ENCODE measurements around the gene FRMD4A. TPM values are rescaled to one million over a fixed set of nuclear protein-coding genes. Genes with fewer than 3 reads are reported as not detected.

FRMD4A gene
- total RNA-seq, 2 experiments from 2014 or later, result 3.1 to 3.7 TPM

GRCh38 chr10:13803566-13804554 is 526.9 kb downstream of the FRMD4A start:
- no peak for TF ChIP-seq CTCF (IDR thresholded peaks at IDR 0.05)
- ATAC-seq (ENCODE audit: poor library complexity), result no peak
- H3K9me3 Mint-ChIP-seq, result no peaks in the 10 kb centered on the region
- Histone ChIP-seq H3K9me3 (ENCODE audit: control insufficient read depth in 1 of 2, insufficient read depth in 1 of 2, low read length in 2 of 2) (no peaks in the 10 kb centered on the region), H3K36me3 (ENCODE audit: insufficient read depth, low read length) (no peaks in the 10 kb centered on the region), H3K27me3 (ENCODE audit: control insufficient read depth in 1 of 2, insufficient read depth in 2 of 2, low read length in 2 of 2) (no peaks in the 10 kb centered on the region), H3K4me1 (ENCODE audit: insufficient read depth, low read length) (peaks cover 13% of the 10 kb centered on the region), H3K4me3 (ENCODE audit: low read length) (no peak overlapping the region), H3K27ac (ENCODE audit: low read depth in 1 of 2, low read length in 2 of 2) (no peak overlapping the region)
- peaks cover 14% of the 10 kb centered on the region for H3K4me1 Mint-ChIP-seq (ENCODE audit: low read depth)
- no peaks in the 10 kb centered on the region for H3K27me3 Mint-ChIP-seq
- ChIA-PET CTCF (interaction anchor here (0.9 kb wide), 1 partner anchor 14 kb away, joined by 3 read pairs; no protein-coding TSS in a partner anchor), POLR2A (no interaction called here)
- H3K36me3 Mint-ChIP-seq (ENCODE audit: low read depth), result no peaks in the 10 kb centered on the region
- no peak for DNase-seq
- H3K4me3 Mint-ChIP-seq, result no peak overlapping the region
- intact Hi-C loops (cut with DNase I, micrococcal nuclease), result no loop called here
- H3K27ac Mint-ChIP-seq, result no peak overlapping the region

GRCh38 chr10:13801907-13802288 is 528.8 kb downstream of the FRMD4A start:
- Mint-ChIP-seq H3K36me3 (ENCODE audit: low read depth) (no peaks in the 10 kb centered on the region), H3K4me3 (no peak overlapping the region), H3K27me3 (no peaks in the 10 kb centered on the region), H3K27ac (no peak overlapping the region), H3K4me1 (ENCODE audit: low read depth) (peaks cover 16% of the 10 kb centered on the region), H3K9me3 (no peaks in the 10 kb centered on the region)
- intact Hi-C loops (cut with DNase I, micrococcal nuclease), result no loop called here
- no peaks in the 10 kb centered on the region for H3K36me3 ChIP-seq (ENCODE audit: insufficient read depth, low read length)
- no peaks in the 10 kb centered on the region for H3K27me3 ChIP-seq (ENCODE audit: control insufficient read depth in 1 of 2, insufficient read depth in 2 of 2, low read length in 2 of 2)
- H3K27ac ChIP-seq (ENCODE audit: low read depth in 1 of 2, low read length in 2 of 2), result no peak overlapping the region
- CTCF ChIA-PET, result interaction anchor here (0.6 kb wide), 1 partner anchor 70 kb away, joined by 3 read pairs; no protein-coding TSS in a partner anchor
- H3K4me3 ChIP-seq (ENCODE audit: low read length), result no peak overlapping the region
- H3K4me1 ChIP-seq (ENCODE audit: insufficient read depth, low read length), result peaks cover 21% of the 10 kb centered on the region
- POLR2A ChIA-PET, result interaction anchor here (1.0 to 1.2 kb wide), 2 partner anchors 13 to 15 kb away, joined by 3 to 5 read pairs; no protein-coding TSS in a partner anchor
- TF ChIP-seq CTCF (IDR thresholded peaks at IDR 0.05), result no peak
- DNase-seq (no peak), ATAC-seq (ENCODE audit: poor library complexity) (no peak)
- no peaks in the 10 kb centered on the region for H3K9me3 ChIP-seq (ENCODE audit: control insufficient read depth in 1 of 2, insufficient read depth in 1 of 2, low read length in 2 of 2)

GRCh38 chr10:13801156-13801906 is 529.4 kb downstream of the FRMD4A start:
- POLR2A ChIA-PET, result interaction anchor here (1.0 to 1.2 kb wide), 2 partner anchors 13 to 14 kb away, joined by 3 to 5 read pairs; no protein-coding TSS in a partner anchor
- Mint-ChIP-seq H3K4me3 (no peak overlapping the region), H3K9me3 (no peaks in the 10 kb centered on the region), H3K4me1 (ENCODE audit: low read depth) (peaks cover 14% of the 10 kb centered on the region), H3K27me3 (no peaks in the 10 kb centered on the region), H3K27ac (no peak overlapping the region), H3K36me3 (ENCODE audit: low read depth) (no peaks in the 10 kb centered on the region)
- no peak for DNase-seq
- no peak for TF ChIP-seq CTCF (IDR thresholded peaks at IDR 0.05)
- no peak overlapping the region for H3K27ac ChIP-seq (ENCODE audit: low read depth in 1 of 2, low read length in 2 of 2)
- H3K4me3 ChIP-seq (ENCODE audit: low read length), result no peak overlapping the region
- peaks cover 23% of the 10 kb centered on the region for H3K4me1 ChIP-seq (ENCODE audit: insufficient read depth, low read length)
- CTCF ChIA-PET, result interaction anchor here (0.6 kb wide), 1 partner anchor 69 kb away, joined by 3 read pairs; no protein-coding TSS in a partner anchor
- H3K36me3 ChIP-seq (ENCODE audit: insufficient read depth, low read length), result no peaks in the 10 kb centered on the region
- no peaks in the 10 kb centered on the region for H3K9me3 ChIP-seq (ENCODE audit: control insufficient read depth in 1 of 2, insufficient read depth in 1 of 2, low read length in 2 of 2)
- intact Hi-C loops (cut with DNase I, micrococcal nuclease), result no loop called here
- no peak for ATAC-seq (ENCODE audit: poor library complexity)
- H3K27me3 ChIP-seq (ENCODE audit: control insufficient read depth in 1 of 2, insufficient read depth in 2 of 2, low read length in 2 of 2), result no peaks in the 10 kb centered on the region
